GM21515 (cell line): Measurements from ENCODE around the gene CDK5RAP3.

Experiments used
- ATAC-seq: cut with Tn5 transposase; IDR thresholded peaks from one replicate; pipeline ENCODE4 v1.9.1; 2021; ENCODE audit not compliant: unreplicated experiment

Gene CDK5RAP3

DNA sequence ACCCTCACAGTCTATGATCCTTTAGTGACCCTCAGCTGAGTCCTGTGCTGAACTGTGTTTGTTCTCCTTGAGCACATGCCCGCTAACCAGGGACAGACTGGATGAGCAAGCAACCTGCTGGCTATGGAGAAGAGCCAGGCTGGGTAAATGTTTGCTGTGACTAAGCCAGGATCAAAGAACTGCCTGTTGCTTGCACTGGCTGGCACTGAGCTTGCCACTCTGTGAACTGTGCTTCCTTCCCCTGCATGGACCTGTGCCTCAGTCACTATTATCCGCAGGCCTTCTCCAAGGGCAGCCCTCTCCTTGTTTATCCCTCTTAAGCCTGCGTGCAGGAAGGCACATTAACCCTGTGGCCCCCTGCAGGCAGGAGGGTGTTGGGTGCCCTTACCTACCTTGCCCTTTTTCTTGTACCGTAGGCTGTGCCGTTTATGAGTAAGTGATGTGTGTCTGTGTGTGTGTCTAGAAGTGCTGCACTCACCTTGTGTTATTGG lies 22.2 kb upstream of the CDK5RAP3 start:
- ATAC-seq = no peak

DNA sequence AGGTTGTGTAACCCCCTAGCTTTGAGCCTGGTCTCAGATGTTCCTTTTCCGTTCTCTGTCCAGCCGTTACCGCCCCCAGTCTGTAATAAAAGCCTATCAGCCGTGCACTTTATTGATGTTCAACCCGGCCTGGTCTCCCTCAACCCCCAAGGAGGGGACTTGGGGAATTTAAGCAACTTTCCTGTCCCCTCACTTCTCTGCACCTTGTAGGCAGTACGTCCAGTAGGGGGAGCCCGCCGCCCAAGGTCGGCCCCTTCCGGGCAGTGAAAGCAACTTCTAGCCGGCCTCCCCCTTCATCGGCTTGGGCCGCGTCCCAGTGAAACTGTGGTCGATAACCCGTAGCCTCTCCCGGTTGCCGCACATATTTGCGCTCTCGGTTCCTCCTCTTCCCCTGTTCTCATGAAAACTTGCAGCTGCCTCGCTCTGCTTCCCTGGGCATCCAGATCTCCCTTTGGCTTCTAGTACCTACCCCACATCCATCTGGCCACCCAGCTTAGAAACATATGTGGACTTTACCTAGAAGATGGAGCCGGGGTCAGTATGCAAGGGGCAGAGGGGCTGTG lies 21.6 kb upstream of the CDK5RAP3 start:
- ATAC-seq = no peak

DNA sequence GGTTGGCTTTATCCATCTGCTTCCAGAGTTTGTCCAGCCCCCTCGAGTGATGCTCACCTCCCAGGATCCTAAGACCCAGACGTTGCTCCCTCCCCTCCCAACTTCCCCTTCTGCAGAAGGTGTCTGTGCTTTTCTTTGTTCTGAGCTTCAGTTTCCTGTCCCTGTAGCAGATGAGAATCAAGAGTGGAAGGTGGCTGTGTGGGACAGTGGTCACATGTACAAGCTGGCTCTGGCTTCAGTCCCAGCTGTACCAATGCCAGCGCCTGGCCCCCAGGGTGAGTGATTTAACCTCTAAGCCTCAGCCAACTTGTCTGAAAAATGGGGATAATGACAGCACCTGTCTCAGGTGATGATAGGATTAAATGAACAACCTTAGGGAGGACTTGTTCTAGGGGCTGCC lies 21.0 kb upstream of the CDK5RAP3 start:
- ATAC-seq = no peak

DNA sequence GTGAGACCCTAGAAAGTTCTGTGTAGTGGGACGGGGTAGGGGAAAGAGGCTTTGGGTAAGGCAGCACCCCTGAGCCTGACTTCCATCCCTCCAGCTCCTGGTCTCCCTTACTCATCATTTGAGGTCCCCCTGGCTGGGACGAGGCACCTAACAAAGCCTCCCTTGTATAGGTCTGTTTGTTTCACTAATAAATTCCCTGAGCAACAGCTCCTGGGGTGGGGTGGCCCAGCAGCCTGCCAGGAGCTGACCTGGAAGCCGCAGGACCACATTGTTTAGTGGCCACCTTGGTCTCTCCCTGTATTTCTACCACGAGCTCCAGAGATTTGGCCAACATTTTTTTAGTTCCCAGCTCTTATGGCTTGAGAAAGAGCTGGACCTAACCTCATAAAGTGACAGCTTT lies 20.5 kb upstream of the CDK5RAP3 start:
- no peak for ATAC-seq

DNA sequence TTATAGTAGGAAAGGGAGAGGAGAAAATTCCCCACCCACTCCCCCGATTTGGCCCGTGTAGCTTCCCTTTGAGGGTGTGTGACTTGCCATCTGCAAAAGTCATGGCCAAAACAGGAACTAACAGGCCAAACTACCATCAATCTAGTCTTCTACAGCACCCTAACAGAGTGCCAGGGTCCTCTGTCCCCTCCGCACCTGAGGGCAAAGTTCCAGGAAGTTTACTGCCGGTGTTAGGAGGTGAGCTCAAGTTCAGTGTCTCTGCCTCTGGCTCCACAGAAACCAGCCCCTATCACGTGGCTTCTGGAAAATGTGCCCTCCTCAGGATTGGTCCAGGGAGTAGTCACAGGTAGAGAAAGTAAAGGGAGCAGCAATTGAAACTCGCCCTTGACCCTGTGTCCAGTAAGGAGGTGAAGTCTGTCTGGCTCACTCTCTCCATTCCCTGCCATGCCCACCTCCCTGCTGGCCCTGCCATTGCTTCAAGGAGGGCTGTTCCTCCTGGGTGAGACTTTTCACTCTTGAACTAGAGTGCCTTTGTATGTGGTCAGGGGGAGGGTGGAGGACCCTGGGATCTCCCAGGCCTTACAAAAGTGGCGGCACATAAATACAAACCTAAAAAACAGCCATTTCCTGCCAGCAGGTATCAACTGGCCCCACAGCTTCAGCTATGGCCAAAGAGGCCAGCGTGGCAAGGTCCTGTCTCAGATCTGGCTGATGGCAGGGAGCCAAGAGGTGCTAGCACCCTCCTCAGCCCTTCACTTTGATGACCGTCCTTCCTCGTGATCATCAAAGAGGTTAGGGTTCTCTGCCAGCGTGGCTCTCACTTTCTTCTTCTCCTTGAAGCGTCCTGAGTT lies 18.5 kb upstream of the CDK5RAP3 start:
- ATAC-seq = no peak

DNA sequence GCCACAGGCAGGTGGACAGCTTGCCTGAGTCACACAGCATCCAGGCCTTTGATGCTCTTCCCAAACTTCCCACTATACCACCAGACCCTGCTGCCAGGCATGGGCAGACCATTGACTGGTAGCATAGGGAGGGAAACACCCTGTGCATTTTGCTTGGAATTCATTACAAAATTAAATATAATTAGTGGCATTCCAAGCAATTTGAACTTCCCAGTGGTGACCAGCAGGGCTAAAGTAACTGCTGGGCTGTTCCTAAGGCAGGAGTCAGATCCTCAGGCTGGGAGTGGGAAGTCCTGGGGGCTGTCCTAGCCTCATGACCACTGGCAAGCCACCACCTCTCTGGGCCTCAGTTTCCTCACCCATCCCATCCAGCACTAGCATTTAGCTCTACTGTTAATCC lies 17.0 kb upstream of the CDK5RAP3 start:
- ATAC-seq = no peak

DNA sequence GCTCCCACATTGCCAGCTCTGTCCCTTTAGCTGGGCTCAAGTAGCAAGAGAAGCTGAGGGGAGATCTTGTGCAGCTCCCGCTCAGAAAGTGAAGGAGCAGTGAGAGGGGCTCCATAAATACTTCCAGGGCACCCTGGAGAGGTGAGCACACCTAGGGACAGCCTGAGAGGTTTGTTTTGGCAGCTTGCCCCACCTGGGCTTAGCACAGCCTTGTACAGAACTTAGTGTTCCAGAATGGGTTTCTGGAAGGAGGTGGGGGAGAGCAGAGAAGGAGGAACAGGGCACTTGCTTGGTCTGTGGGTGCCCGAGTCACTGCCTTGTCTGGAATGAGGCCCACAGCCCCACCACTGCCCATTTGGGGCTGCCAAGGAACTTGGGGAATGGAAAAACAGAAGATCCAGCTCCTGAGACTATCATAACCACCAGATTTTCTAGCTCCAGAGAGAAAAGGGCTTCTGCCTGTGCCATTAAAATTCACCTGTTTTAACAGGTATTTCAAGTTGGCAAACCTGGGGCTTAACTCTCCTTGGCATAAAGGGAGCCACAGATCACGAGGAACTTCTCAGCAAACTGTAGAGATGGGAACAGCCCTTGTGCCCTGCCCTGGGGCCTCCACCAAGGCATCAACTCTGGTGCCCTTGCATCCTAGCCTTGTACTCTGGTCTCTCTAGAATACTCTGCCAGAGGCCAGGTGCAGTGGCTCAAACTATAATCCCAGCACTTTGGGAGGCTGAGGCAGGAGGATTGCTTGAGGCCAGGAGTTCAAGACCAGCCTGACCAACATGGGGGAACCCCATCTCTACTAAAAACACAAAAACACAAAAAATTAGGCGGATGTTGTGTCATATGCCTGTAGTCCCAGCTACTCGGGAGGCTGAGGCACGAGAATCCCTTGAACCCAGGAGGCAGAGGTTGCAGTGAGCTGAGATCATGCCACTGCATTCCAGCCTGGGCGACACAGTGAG lies 15.1 kb upstream of the CDK5RAP3 start:
- no peak for ATAC-seq

DNA sequence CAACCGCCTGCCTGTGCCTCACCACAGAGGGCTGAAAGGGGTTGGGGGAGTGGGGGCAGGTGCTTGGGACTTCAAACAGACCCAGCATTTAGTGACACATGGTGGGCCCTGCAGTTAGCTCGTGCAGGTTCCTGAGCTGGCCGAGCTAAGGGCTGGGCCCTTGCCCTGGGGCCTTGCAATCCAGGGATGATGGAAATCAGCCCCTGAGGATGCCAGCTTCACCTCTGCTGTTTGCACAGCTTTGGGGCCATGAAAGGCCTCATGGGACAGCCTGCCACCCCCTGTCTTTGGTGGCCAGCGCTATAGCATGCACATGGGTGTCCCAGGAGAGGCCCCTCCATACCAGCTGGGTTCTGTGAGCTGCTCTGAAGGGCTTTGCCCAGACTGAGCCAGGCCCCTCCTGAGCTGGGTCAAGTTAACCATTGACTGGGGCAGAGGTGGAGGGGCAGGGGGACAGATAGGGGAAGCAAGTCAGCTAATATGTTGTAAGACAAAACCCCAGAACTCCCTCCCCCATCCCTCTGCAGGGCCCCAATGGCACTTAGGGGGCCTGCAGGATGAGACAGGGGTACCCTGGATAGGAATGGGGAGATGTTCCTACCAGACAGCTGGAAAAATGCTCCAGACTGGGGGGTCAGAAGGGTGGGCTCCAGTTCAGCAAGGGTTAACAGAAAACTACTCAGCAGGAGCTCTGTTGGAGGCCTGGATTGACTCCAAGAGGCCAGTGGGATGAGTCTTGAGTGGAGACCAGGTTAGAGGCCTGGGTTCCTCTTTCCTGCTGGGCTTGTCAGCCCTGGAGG lies 13.9 kb upstream of the CDK5RAP3 start:
- no peak for ATAC-seq

DNA sequence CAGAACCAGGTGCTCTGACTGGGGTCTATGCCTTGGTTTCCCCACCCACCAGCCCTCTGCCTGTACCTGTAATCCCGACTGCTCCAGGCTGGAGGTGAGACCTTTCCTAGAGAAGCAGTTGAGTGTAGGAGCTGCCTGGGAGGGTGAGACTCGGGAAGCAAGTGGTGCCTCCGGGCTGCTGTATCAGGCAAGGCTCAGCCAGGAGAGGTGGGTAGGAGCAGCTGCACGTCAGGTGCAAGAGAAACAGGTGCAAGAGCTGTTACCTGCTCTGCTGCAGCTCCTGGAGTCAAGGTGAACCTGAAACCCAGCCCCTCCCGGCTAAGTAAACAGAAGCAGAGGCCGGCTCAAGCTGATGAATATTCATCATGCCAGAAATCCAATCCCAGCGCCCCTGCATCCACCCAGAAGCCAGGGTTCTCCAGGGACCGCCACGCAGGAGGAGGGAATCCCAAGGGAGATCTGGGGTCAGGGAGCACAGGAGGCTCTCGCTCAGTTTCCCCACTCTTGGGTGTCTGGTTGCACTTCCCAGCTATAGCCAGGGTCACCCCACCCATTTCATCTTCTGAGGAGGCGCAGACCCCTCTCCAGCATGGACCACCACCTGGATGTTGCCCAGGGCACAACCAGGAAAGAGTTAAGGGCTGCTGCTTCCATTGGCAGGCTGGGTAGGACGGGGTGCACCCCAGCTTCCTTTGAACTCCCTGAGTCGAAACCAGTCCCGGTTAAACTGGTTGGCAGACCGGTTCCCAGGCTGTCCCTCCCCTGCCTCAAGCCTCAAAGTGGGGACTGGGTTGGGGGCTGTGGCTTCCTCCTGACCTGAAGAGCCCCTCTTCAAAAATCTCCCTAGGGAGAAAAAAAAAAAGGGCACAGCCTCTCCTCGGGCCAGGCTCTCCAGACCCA lies 13.1 kb upstream of the CDK5RAP3 start, which contains the start of gene PRR15L:
TSS of gene PRR15L (minus strand) at position 293 of the 900 bp plus-strand sequence. CDS start 4,649 bp downstream, outside the sequence.
- ATAC-seq = no peak

DNA sequence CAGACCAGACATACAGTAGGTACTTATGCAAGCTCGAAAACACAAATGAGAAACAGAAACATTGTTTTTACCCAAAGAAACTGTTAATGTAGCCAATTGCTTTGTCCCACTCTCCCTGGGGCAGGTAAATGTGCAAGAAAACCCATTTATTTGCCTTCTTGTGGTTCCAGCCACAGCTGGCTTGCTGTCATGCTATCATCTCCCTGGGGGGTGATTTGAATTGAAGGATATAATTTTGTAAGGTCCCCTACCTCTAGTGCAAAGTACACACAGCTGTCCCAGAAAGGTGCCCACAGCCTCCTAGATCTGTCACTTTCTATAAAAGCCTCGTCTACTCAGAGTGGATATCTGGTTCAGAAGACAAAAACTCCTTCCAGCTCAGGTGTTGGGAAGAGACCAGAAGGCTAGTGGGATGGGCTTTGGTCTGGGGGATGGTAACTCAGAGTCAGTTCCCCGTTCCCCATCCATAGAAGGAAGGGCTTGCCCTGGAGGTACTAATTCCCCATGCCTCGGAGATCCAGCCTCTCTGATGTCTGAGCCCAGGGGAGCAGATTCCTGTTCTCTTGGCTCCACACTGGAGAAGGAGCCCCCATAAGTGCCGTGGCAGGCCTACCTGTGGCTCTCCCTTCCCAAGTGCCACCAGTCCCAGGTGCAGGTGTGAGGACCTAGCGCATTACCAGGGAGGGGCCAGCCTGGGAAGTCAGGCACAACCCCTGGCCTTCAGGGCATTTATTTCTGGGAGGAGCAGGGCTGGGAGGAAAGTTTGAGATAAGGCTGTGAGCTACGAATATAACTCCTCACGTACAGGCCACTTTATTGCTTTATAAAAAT lies 10.9 kb upstream of the CDK5RAP3 start:
- ATAC-seq = no peak

DNA sequence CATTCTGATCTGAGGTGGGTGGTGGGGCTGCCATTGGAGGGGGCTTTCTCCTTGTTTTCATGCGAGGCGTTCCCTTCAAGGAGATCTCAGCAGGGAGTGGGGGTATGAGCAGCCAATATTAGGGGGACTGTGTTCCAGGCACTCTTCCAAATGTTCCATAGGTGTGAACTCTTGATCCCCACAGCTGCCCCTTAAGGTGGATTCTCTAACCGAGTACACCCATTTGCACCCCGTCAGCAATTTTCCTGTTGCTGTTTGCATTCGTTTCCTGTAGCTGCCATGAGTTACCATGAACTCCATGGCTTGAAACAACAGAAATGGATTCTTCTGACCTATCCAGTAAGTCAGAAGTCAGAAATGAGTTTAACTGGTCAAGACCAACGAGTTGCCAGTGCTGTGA lies 9.5 kb upstream of the CDK5RAP3 start:
- no peak for ATAC-seq

DNA sequence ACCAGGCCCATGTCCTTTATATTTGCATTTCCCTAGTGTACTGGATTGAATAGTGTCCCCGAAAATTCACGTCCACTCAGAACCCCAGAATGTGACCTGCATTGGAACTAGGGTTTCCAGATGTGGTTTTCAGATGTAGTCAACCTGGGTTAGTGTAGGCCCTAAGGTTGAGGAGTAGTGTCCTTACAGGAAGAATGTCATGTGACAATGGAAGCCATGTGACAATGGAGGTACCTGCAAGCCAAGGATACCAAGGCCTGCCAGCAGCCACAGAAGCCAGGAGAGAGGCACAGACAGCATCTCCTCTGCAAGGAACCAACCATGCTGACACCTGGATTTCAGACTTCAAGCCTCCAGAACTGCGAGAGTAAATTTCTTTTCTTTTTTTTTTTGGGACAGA lies 8.0 kb upstream of the CDK5RAP3 start:
- no peak for ATAC-seq

DNA sequence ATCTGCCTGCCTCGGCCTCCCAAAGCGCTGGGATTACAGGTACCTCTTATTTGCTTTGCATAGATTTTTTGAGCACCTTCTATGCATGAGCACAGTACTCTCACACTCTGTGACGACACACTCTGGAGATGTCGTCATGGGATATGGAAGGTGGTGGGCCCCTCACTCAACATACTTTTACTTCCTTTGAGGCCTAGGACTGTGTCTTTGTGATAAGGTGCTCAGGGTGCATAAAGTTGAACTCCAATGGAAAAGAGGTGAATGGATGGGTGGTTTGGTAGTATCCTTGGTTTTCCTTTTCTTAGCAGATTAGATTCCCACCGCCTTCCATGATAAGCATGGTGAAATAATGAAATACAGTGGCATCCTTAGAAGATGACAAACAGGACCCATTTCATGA lies 6.1 kb upstream of the CDK5RAP3 start:
- ATAC-seq = no peak

DNA sequence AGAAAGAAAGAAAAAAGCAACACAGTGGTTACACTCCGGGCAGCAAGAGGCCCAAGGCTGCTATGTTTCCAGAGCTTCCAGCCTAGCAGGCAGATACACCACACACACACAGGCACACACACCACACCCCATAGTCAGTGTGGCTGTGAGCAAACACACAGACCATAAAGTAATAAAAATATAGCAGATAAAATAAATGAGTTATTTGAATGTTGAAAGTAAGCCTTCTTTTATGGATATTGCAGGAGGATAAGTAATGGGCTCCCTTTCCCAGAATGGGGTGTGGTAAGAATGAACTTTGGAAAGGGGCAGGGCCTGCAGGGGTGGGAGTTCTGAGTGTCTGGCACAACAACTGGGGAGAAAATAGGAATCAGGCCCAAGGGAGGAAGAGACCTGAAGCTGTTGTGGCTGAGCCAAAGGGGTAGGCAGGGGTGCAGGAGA lies 4.8 kb upstream of the CDK5RAP3 start:
- ATAC-seq = no peak

DNA sequence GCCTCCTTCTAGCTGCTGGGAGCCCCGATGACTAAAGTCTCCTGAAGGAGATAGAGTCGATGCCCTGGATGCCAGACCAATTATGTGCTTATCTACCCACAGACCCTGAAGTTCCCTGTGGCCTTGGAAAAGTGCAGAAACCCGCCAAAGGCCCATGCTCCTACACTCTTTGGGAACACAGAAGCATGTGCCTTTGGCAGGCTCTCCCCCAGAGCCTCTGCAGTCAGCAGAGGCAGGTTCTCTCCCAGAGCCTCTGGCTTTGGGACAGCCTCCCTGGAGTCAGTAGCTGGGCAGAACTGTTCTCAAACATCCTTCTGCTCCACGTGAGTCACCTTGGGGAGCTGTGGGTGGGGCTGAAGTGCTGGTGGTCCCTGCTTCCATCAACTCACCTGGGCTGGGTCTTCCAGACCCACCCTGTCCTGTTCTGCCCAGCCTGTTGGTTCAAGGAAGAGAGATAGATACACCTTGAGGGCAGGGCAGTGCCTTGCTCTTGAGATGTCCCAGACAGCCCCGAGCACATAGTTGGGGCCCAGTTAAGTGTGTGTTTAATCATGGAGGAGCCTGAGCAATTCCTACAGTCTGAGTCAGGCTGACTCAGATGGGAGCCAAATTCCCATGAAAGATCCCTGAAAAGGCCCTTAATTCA lies 3.2 kb upstream of the CDK5RAP3 start:
- ATAC-seq = no peak

DNA sequence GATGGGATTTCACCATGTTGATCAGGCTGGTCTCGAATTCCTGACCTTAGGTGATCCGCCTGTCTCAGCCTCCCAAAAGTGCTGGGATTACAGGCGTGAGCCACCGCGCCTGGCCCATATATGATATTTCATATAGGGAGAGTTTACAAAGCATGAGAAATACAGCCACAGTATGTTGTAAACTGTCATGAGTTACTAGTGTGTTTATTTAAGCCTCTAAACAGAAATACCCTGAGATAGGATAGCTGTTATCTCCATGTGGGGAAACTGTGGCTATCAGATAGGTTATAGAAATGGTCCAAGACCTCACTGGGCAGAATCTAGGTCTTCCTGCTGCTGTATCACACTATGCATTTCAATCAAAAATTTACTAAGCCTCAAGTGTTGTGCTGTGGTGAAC lies 2.1 kb upstream of the CDK5RAP3 start:
- no peak for ATAC-seq

DNA sequence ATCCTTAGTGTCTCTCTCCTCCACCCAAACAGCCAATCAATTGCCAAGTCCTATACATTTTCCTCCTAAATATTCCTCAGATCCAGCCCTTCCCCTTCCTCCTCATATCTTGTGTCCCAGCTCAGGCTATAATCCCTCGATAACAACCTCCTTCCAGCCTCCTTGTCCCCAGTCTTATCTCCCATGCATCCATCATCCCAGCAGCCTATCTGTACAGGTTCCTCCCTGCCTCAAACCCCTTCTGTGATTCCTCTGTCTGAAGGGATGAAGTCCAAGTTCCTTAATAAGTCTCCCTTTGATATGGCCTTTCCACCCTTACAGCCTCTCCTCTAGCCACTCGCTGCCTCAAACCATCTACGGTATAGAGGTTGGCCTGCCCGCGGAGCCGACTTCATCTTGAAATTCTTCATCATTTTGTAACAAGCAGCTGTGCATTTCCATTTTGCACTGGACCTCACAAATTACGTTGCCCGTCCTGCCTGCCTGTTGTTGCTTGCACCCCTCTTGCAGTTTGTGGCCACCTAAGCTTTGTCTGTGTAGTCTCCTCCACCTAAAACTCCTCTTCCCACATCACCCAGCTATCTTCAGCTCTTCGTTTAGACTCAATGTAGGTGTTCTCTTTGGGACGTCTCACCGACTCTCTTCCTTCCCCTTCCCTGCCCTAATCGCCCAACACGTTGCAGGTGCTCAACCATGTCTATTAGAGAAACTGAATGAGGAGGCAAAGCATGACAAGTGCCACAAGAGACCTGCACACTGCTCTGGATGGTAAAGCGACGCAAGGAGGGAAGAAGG lies 786 bp upstream of the CDK5RAP3 start:
- ATAC-seq = no peak
